H1 (cell line): ENCODE data around the gene CEMP1. TPM values are rescaled to one million over a fixed set of nuclear protein-coding genes. Genes with fewer than 3 reads are reported as not detected.

Experiments
- CTCF ChIA-PET: fragments of 300-600 bp; sonication (Branson Sonifier 250); formaldehyde crosslinking; loops from one replicate; lab custom pipeline; 2021; ENCODE audit not compliant: partially characterized antibody; lab: Charles Lee
- POLR2A ChIA-PET: fragments of 300-600 bp; sonication (Branson Sonifier 250); formaldehyde crosslinking; loops from one replicate; lab custom pipeline; 2021; ENCODE audit warnings: inconsistent platforms; ENCODE audit not compliant: partially characterized antibody; lab: Charles Lee
- DNase-seq, 2 experiments: peaks; one replicate each; pipeline versions ENCODE4 v3.0.0 to v3.0.0-alpha.2; 2010 to 2022; ENCODE audit warnings: low spot score in 2 of 2, low read depth in 1 of 2, mixed read lengths in 1 of 2
- FAIRE-seq: peaks from 2 replicates; lab custom pipeline; 2011; peaks lifted over from hg19 to GRCh38; lab: Jason Lieb, UNC
- H2AFZ ChIP-seq: 2 replicates; pipeline ENCODE4 v1.8.1; 2012; ENCODE audit warnings: low read length, inconsistent platforms
- H2AK5ac ChIP-seq: 2 replicates; pipeline ENCODE4 v1.6.1; 2013; ENCODE audit warnings: low read depth, low read length
- H2BK120ac ChIP-seq: replicated peaks from 2 replicates; pipeline ENCODE3; 2013; ENCODE audit warnings: low read depth, low read length, inconsistent platforms
- H2BK12ac ChIP-seq: 2 replicates; pipeline ENCODE4 v1.6.1; 2013; ENCODE audit warnings: low read depth, low read length
- H2BK15ac ChIP-seq: 2 replicates; pipeline ENCODE4 v1.6.1; 2013; ENCODE audit warnings: low read length
- H2BK20ac ChIP-seq: 2 replicates; pipeline ENCODE4 v1.6.1; 2013; ENCODE audit warnings: low read length
- H2BK5ac ChIP-seq: 2 replicates; pipeline ENCODE4 v1.6.1; 2013; ENCODE audit warnings: low read depth, low read length
- H3K14ac ChIP-seq: 2 replicates; pipeline ENCODE4 v1.6.1; 2013; ENCODE audit warnings: inconsistent platforms; ENCODE audit not compliant: insufficient read length
- H3K18ac ChIP-seq: 2 replicates; pipeline ENCODE4 v1.6.1; 2013; ENCODE audit warnings: low read length; ENCODE audit errors: extremely low read depth
- H3K23ac ChIP-seq: 2 replicates; pipeline ENCODE4 v1.6.1; 2013; ENCODE audit warnings: inconsistent platforms; ENCODE audit not compliant: insufficient read length
- H3K23me2 ChIP-seq: 2 replicates; pipeline ENCODE4 v1.6.1; 2013; ENCODE audit warnings: low read depth, low read length
- H3K27ac ChIP-seq: 2 replicates; pipeline ENCODE4 v1.6.1; 2011; ENCODE audit warnings: low read depth, low read length, inconsistent platforms
- H3K27me3 ChIP-seq, 4 experiments: replicated peaks in 1 of 4; 1 replicate in 1 of 4; 2 replicates in 3 of 4; pipeline versions ENCODE4 v1.6.1 to v1.8.1; 2011 to 2013; ENCODE audit warnings: low read length in 3 of 4, mild to moderate bottlenecking in 3 of 4, inconsistent platforms in 2 of 4, mixed read lengths in 2 of 4, moderate library complexity in 1 of 4; ENCODE audit not compliant: control insufficient read depth in 3 of 4, insufficient read depth in 3 of 4; ENCODE audit errors: extremely low read depth in 1 of 4
- H3K36me3 ChIP-seq, 4 experiments: 2 replicates each; pipeline versions ENCODE4 v1.6.1 to v1.8.1; 2011 to 2013; ENCODE audit warnings: mild to moderate bottlenecking in 4 of 4, low read length in 3 of 4, moderate library complexity in 2 of 4, control low read depth in 1 of 4, inconsistent platforms in 1 of 4; ENCODE audit not compliant: insufficient read depth in 4 of 4, control insufficient read depth in 2 of 4
- H3K4ac ChIP-seq: replicated peaks from 2 replicates; pipeline ENCODE3; 2013; ENCODE audit warnings: low read length, low read depth, mixed read lengths, inconsistent platforms; ENCODE audit not compliant: insufficient read length
- H3K4me1 ChIP-seq, 4 experiments: replicated peaks in 1 of 4; 1 replicate in 1 of 4; 2 replicates in 3 of 4; pipeline versions ENCODE4 v1.6.1 to v1.8.1; 2011 to 2013; ENCODE audit warnings: low read length in 3 of 4, inconsistent platforms in 2 of 4, mixed read lengths in 1 of 4; ENCODE audit not compliant: insufficient read depth in 4 of 4, control insufficient read depth in 3 of 4
- H3K4me2 ChIP-seq, 2 experiments: 2 replicates each; pipeline versions ENCODE4 v1.6.1 to v1.8.1; 2011 to 2013; ENCODE audit warnings: low read depth in 2 of 2, low read length in 2 of 2, control low read depth in 1 of 2, inconsistent platforms in 1 of 2, mild to moderate bottlenecking in 1 of 2; ENCODE audit not compliant: insufficient read depth in 1 of 2
- H3K4me3 ChIP-seq, 4 experiments: fragments of 200-600, 300-600 bp in 1 of 4; sonication (generic), shearing (Covaris generic), sonication (Bioruptor Twin) in 1 of 4; 2 replicates each; pipeline versions ENCODE4 v1.5.1 to v1.8.1; 2011 to 2016; ENCODE audit warnings: low read length in 4 of 4, low read depth in 3 of 4, control low read depth in 2 of 4, inconsistent platforms in 2 of 4, mild to moderate bottlenecking in 2 of 4, mixed read lengths in 1 of 4, moderate library complexity in 1 of 4; ENCODE audit not compliant: insufficient read depth in 2 of 4; ENCODE audit errors: extremely low read depth in 1 of 4
- H3K56ac ChIP-seq: replicated peaks from 2 replicates; pipeline ENCODE3; 2013; ENCODE audit warnings: low read depth, mild to moderate bottlenecking, mixed read lengths, low read length, inconsistent platforms; ENCODE audit not compliant: insufficient read length
- H3K79me1 ChIP-seq: 2 replicates; pipeline ENCODE4 v1.6.1; 2013; ENCODE audit warnings: low read depth, low read length, control low read depth
- H3K79me2 ChIP-seq, 2 experiments: 2 replicates each; pipeline versions ENCODE4 v1.6.1 to v1.8.1; 2012 to 2013; ENCODE audit warnings: low read length in 2 of 2, mild to moderate bottlenecking in 2 of 2, inconsistent platforms in 1 of 2; ENCODE audit not compliant: insufficient read depth in 2 of 2, control insufficient read depth in 1 of 2
- H3K9ac ChIP-seq, 4 experiments: replicated peaks in 1 of 4; 1 replicate in 1 of 4; 2 replicates in 3 of 4; pipeline versions ENCODE4 v1.6.1 to v1.8.1; 2011 to 2013; ENCODE audit warnings: low read depth in 3 of 4, low read length in 3 of 4, control low read depth in 2 of 4, mild to moderate bottlenecking in 2 of 4, moderate library complexity in 2 of 4, inconsistent platforms in 1 of 4; ENCODE audit errors: extremely low read depth in 1 of 4
- H3K9me3 ChIP-seq, 2 experiments: 2 replicates each; pipeline versions ENCODE4 v1.6.1 to v1.8.1; 2012 to 2013; ENCODE audit warnings: mild to moderate bottlenecking in 2 of 2, moderate library complexity in 2 of 2, control low read depth in 1 of 2, inconsistent platforms in 1 of 2, low read depth in 1 of 2, low read length in 1 of 2, mixed read lengths in 1 of 2; ENCODE audit not compliant: insufficient read depth in 2 of 2
- H4K20me1 ChIP-seq, 2 experiments: replicated peaks in 1 of 2; 2 replicates each; pipeline versions ENCODE3 to v1.8.1; 2011 to 2013; ENCODE audit warnings: inconsistent platforms in 2 of 2, low read length in 2 of 2, mild to moderate bottlenecking in 1 of 2; ENCODE audit not compliant: insufficient read depth in 2 of 2, control insufficient read depth in 1 of 2
- H4K5ac ChIP-seq: 2 replicates; pipeline ENCODE4 v1.6.1; 2013; ENCODE audit warnings: low read length, low read depth, mixed read lengths, inconsistent platforms; ENCODE audit not compliant: insufficient read length
- H4K8ac ChIP-seq: 2 replicates; pipeline ENCODE4 v1.8.0; 2013; ENCODE audit warnings: mild to moderate bottlenecking, moderate library complexity, low read length, inconsistent platforms; ENCODE audit not compliant: insufficient read depth; ENCODE audit errors: extremely low read depth
- H4K91ac ChIP-seq: replicated peaks from 2 replicates; pipeline ENCODE3; 2013; ENCODE audit warnings: low read length, mixed read lengths, inconsistent platforms; ENCODE audit not compliant: insufficient read length
- CEBPB ChIP-seq: IDR thresholded peaks from 2 replicates; pipeline ENCODE4 v1.6.1; 2012; ENCODE audit warnings: low read depth, low read length
- EGR1 ChIP-seq: IDR thresholded peaks from 2 replicates; pipeline ENCODE4 v1.6.1; 2011; ENCODE audit warnings: low read depth, low read length, borderline replicate concordance
- EP300 ChIP-seq, 2 experiments: IDR thresholded peaks; 1 replicate in 1 of 2; 2 replicates in 1 of 2; pipeline ENCODE4 v1.6.1; 2011 to 2012; ENCODE audit warnings: low read depth in 2 of 2, low read length in 2 of 2, mild to moderate bottlenecking in 2 of 2, borderline replicate concordance in 1 of 2, inconsistent platforms in 1 of 2, moderate library complexity in 1 of 2
- FOSL1 ChIP-seq: IDR thresholded peaks from 2 replicates; pipeline ENCODE4 v1.6.1; 2011; ENCODE audit warnings: mild to moderate bottlenecking, low read depth, low read length, moderate library complexity; ENCODE audit not compliant: insufficient read depth
- KDM1A ChIP-seq: fragments of 200-600, 300-600 bp; sonication (generic); IDR thresholded peaks from 2 replicates; pipeline ENCODE4 v1.7.1; 2016; ENCODE audit warnings: mild to moderate bottlenecking, low read length, borderline replicate concordance
- RFX5 ChIP-seq: IDR thresholded peaks from 2 replicates; pipeline ENCODE4 v1.6.1; 2011; ENCODE audit warnings: low read depth, low read length, improper control_type of control experiment, borderline replicate concordance
- SIRT6 ChIP-seq: IDR thresholded peaks from one replicate; pipeline ENCODE4 v1.7.1; 2012; ENCODE audit warnings: low read length, inconsistent platforms
- SIX5 ChIP-seq: IDR thresholded peaks from 2 replicates; pipeline ENCODE4 v1.6.1; 2011; ENCODE audit warnings: mild to moderate bottlenecking, low read depth, low read length
- SP4 ChIP-seq: IDR thresholded peaks from 2 replicates; pipeline ENCODE4 v1.6.1; 2012; ENCODE audit warnings: low read length, inconsistent platforms
- SRF ChIP-seq: IDR thresholded peaks from 2 replicates; pipeline ENCODE4 v1.6.1; 2011; ENCODE audit warnings: mild to moderate bottlenecking, low read depth, low read length, moderate library complexity
- TAF1 ChIP-seq: IDR thresholded peaks from 2 replicates; pipeline ENCODE4 v1.6.1; 2011; ENCODE audit warnings: mild to moderate bottlenecking, low read depth, low read length
- WGBS, 2 experiments: shearing (Covaris generic) in 1 of 2; methylation state at CpG; one replicate each; pipeline versions ENCODE4 v1.1.6 to v1.1.7; 2013 to 2015; ENCODE audit warnings: low lambda C conversion rate in 2 of 2, mixed read lengths in 2 of 2, inconsistent platforms in 1 of 2, low coverage in 1 of 2, missing lambda C conversion rate in 1 of 2; ENCODE audit not compliant: insufficient replicate concordance in 2 of 2, insufficient coverage in 1 of 2, insufficient read length in 1 of 2; ENCODE audit errors: extremely low coverage in 1 of 2, missing lambda C conversion rate in 1 of 2; 5-methylcytosine and 5-hydroxymethylcytosine counted together
- polyA plus RNA-seq, 7 experiments: library from polyadenylated mRNA; depleted of rRNA in 3 of 7; stranded (reverse) in 5 of 7; unstranded in 2 of 7; fragments of >200 nt in 5 of 7; fragments of 200-250 nt in 2 of 7; gene quantifications; 1 replicate in 5 of 7; 2 replicates in 1 of 7; 4 replicates in 1 of 7; pipeline versions ENCODE4 v1.2.1 to v1.2.3, GENCODE V29; 2011 to 2013; ENCODE audit warnings: missing spikeins in 2 of 7, mixed read lengths in 2 of 7
- total RNA-seq: library from RNA; stranded (reverse); fragmentation: NEBNext Ultra II Directional; extraction: Animal tissue kit (Norgen Biotek cat#: 25700); gene quantifications from 2 replicates; pipeline ENCODE4 v1.2.1, GENCODE V29; 2021
- TF ChIP-seq, protein P1 (sequence below): IDR thresholded peaks from 2 replicates; pipeline ENCODE4 v1.6.1; 2012; ENCODE audit warnings: low read length, inconsistent platforms

Gene CEMP1
- total and polyA plus RNA-seq, 2 of the 8 experiments (the other 6 are each of a cell fraction or from before 2014, with no cell fraction given), result not detected

DNA sequence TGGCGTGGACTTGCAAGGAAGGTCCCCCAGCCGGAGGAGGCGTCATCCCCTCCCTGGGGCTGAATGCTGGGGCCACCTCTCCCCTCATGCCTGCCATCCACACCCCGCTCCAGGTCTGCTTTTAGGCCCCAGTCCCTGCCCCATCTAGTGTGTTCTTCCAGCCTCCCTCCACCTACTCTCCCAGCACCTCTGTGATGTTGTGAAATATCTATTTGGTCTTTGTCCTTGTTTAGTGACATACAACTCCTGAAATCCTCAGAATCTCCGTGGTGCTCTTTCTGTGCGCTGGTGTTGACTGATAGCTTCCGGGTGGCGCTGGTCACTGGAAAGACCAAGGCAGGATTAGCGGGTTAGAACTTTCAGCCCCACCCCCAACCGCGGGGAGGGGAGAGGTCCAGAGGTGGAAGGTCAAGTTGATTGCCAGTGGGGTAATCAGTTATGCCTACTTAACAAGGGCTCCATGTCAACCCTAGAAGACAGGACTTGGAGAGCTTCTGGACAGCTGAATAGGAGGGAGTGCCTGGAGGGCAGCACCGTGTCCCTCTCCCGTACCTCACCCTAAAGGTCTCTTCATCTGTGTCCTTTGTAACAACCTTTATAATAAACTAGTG is 46.2 kb downstream of the CEMP1 start:
- no peak overlapping the region for H2BK5ac ChIP-seq
- peaks cover 0 to 3% (median 0%) of the 10 kb centered on the region in 4 experiments; a peak in 1 of 7 replicates for H3K4me1 ChIP-seq
- H3K14ac ChIP-seq, result no peak overlapping the region
- H4K5ac ChIP-seq, result no peak overlapping the region
- peaks cover 0 to 2% of the 10 kb centered on the region in 2 experiments; a peak in 1 of 4 replicates for H3K79me2 ChIP-seq
- no peak overlapping the region for H3K27ac ChIP-seq
- POLR2A ChIA-PET, result interaction anchor here (0.9 to 1.7 kb wide), 4 partner anchors 9 to 34 kb away, joined by 3 to 4 read pairs (median 4); partner anchors contain the start of genes AMDHD2, NTN3 and TEDC2
- H3K23me2 ChIP-seq, result no peaks in the 10 kb centered on the region
- H2BK15ac ChIP-seq, result no peak overlapping the region
- no peak overlapping the region for H3K18ac ChIP-seq
- no peaks in the 10 kb centered on the region for H3K9me3 ChIP-seq
- H2BK12ac ChIP-seq, result no peak overlapping the region
- no peaks in the 10 kb centered on the region; a peak in 1 of 7 replicates for H3K27me3 ChIP-seq
- FAIRE-seq, result no peak
- H3K4ac ChIP-seq, result no peak overlapping the region
- no peak overlapping the region for H2BK20ac ChIP-seq
- no peak overlapping the region for H4K91ac ChIP-seq
- no peak for DNase-seq
- 93% methylated on average over 13 of the region's 13 CpGs; no CpG with 5 or more reads in 1 of the 2 experiments for WGBS, 2 experiments
- no peak overlapping the region for H2AK5ac ChIP-seq
- no peak overlapping the region for H3K23ac ChIP-seq
- H2BK120ac ChIP-seq, result no peak overlapping the region
- no peak overlapping the region for H4K8ac ChIP-seq
- H3K36me3 ChIP-seq, result no peaks in the 10 kb centered on the region
- no peak overlapping the region for H3K56ac ChIP-seq
- peaks cover 2 to 9% of the 10 kb centered on the region in 2 experiments for H4K20me1 ChIP-seq
- no peak overlapping the region for H2AFZ ChIP-seq
- H3K79me1 ChIP-seq, result peaks cover 17% of the 10 kb centered on the region
- H3K9ac ChIP-seq, result no peak overlapping the region
- no peak overlapping the region for H3K4me2 ChIP-seq
- CTCF ChIA-PET, result interaction anchor here (0.7 to 3.6 kb wide), 7 partner anchors 16 to 345 kb away, joined by 3 to 32 read pairs (median 3); partner anchors contain the start of gene ATP6V0C
- no peak overlapping the region for H3K4me3 ChIP-seq
- TF ChIP-seq SRF (no peak), EP300 (IDR thresholded peaks at IDR 0.05; ENCODE audit: borderline replicate concordance in 1 of 2, low read depth in 2 of 2, low read length in 2 of 2) (no peak), SIX5 (no peak), SIRT6 (no peak), KDM1A (no peak), TAF1 (no peak), EGR1 (no peak), FOSL1 (no peak), SP4 (no peak), CEBPB (no peak), RFX5 (no peak)
- TF ChIP-seq, protein P1, sequence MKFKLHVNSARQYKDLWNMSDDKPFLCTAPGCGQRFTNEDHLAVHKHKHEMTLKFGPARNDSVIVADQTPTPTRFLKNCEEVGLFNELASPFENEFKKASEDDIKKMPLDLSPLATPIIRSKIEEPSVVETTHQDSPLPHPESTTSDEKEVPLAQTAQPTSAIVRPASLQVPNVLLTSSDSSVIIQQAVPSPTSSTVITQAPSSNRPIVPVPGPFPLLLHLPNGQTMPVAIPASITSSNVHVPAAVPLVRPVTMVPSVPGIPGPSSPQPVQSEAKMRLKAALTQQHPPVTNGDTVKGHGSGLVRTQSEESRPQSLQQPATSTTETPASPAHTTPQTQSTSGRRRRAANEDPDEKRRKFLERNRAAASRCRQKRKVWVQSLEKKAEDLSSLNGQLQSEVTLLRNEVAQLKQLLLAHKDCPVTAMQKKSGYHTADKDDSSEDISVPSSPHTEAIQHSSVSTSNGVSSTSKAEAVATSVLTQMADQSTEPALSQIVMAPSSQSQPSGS, result no peak
